Muscle layer of duodenum (tissue), 2 donors: ENCODE data around the gene MTSS2.

Experiments used
- H3K27ac ChIP-seq: one replicate; pipeline ENCODE4 v1.7.0; 2013; ENCODE audit warnings: mild to moderate bottlenecking, low read length
- H3K27me3 ChIP-seq: one replicate; pipeline ENCODE4 v1.7.0; 2013; ENCODE audit warnings: low read depth, mild to moderate bottlenecking, control low read depth, low read length
- H3K36me3 ChIP-seq, 2 donors: one replicate each; pipeline ENCODE4 v1.7.0; 2013; ENCODE audit warnings: low read length in 2 of 2, control low read depth in 1 of 2, mild to moderate bottlenecking in 1 of 2; ENCODE audit not compliant: insufficient read depth in 2 of 2, control insufficient read depth in 1 of 2
- H3K4me1 ChIP-seq, 2 donors: one replicate each; pipeline ENCODE4 v1.7.0; 2013; ENCODE audit warnings: low read length in 2 of 2, mild to moderate bottlenecking in 2 of 2, control low read depth in 1 of 2, moderate library complexity in 1 of 2; ENCODE audit not compliant: insufficient read depth in 2 of 2, control insufficient read depth in 1 of 2
- H3K4me3 ChIP-seq, 2 donors: one replicate each; pipeline ENCODE4 v1.7.0; 2013; ENCODE audit warnings: low read length in 2 of 2, low read depth in 1 of 2, mild to moderate bottlenecking in 1 of 2
- H3K9me3 ChIP-seq, 2 donors: one replicate each; pipeline ENCODE4 v1.7.0; 2013; ENCODE audit warnings: low read length in 2 of 2, control low read depth in 1 of 2, mild to moderate bottlenecking in 1 of 2; ENCODE audit not compliant: control insufficient read depth in 1 of 2
- donor health status: healthy.

MTSS2 gene

DNA sequence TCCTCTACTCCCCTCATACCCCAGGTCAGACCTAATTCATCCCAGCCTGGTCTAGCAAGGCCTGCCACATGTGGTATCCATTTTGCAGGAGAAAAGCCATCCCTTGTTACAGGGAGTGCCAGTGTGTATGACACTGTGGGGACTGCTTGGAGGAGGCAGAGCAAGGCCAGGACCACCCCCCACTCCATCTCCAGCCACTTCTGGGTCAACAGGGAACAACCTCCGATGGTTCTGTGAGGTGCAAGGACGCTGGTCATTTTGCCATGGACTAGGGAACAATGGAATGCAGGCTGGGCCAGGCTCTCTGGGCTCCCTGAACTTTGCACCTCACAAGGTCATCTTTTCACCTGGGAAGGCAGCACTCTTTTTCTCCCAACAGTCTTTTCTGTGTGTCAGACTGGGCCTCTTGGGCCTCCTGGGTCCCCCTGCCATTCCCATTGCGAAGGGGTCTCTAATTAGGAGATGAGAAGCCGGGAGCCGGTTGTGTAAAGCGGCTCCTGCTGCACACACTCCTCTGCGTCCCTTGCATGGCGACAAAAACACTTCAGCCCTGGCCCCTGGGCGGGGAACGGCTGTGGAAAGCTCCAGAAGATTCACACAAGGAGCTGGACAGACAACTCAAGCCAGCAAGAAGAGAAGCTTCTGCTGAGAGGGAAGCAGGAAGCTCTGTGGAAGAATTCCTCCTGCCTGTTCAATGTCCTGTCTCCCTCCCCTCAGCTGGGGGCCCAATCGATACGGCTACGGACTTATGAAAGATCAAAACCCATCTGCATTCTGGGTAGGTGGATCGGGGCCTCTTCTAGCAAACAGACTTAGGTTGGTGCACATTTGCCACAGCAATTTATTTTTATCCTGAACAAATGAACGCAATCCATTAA lies 38.5 kb upstream of the MTSS2 start:
- peaks cover 0 to 8% of the 10 kb centered on the region in 2 donors for H3K36me3 ChIP-seq
- no peak overlapping the region for H3K27ac ChIP-seq
- no peak overlapping the region for H3K4me3 ChIP-seq
- peaks cover 8 to 28% of the 10 kb centered on the region in 2 donors for H3K4me1 ChIP-seq
- H3K9me3 ChIP-seq = peaks cover 0 to 3% of the 10 kb centered on the region in 2 donors
- H3K27me3 ChIP-seq = no peaks in the 10 kb centered on the region

- H3K4me1 ChIP-seq = peaks cover 8 to 28% of the 10 kb centered on the region in 2 donors
- no peaks in the 10 kb centered on the region for H3K27me3 ChIP-seq
- H3K9me3 ChIP-seq = peaks cover 0 to 4% of the 10 kb centered on the region in 2 donors
- no peak overlapping the region for H3K27ac ChIP-seq
- H3K4me3 ChIP-seq = no peak overlapping the region
- H3K36me3 ChIP-seq = peaks cover 0 to 8% of the 10 kb centered on the region in 2 donors
Measured at GRCh38 chr16:70723740-70724145, 37.9 kb upstream of the MTSS2 start.

GRCh38 chr16:70721202-70721963 lies 35.5 kb upstream of the MTSS2 start:
- peaks cover 3 to 20% of the 10 kb centered on the region in 2 donors for H3K4me1 ChIP-seq
- peaks cover 0 to 4% of the 10 kb centered on the region in 2 donors for H3K9me3 ChIP-seq
- no peaks in the 10 kb centered on the region for H3K36me3 ChIP-seq
- no peak overlapping the region for H3K27ac ChIP-seq
- no peak overlapping the region for H3K4me3 ChIP-seq
- no peaks in the 10 kb centered on the region for H3K27me3 ChIP-seq

- Histone ChIP-seq H3K4me1 (peaks cover 0 to 20% of the 10 kb centered on the region in 2 donors), H3K36me3 (no peaks in the 10 kb centered on the region), H3K27ac (no peak overlapping the region)
Measured at GRCh38 chr16:70720425-70721201, 34.8 kb upstream of the MTSS2 start.

GRCh38 chr16:70717065-70717464 lies 31.2 kb upstream of the MTSS2 start:
- H3K4me3 ChIP-seq = no peak overlapping the region
- peaks cover 5 to 19% of the 10 kb centered on the region in 2 donors for H3K4me1 ChIP-seq
- no peaks in the 10 kb centered on the region for H3K36me3 ChIP-seq
- H3K9me3 ChIP-seq = peaks cover 0 to 4% of the 10 kb centered on the region in 2 donors
- H3K27ac ChIP-seq = no peak overlapping the region
- no peaks in the 10 kb centered on the region for H3K27me3 ChIP-seq

More at GRCh38 chr16:70720425-70721201, 34.8 kb upstream of the MTSS2 start:
- H3K9me3 ChIP-seq = peaks cover 0 to 4% of the 10 kb centered on the region in 2 donors
- no peaks in the 10 kb centered on the region for H3K27me3 ChIP-seq
- no peak overlapping the region for H3K4me3 ChIP-seq

DNA sequence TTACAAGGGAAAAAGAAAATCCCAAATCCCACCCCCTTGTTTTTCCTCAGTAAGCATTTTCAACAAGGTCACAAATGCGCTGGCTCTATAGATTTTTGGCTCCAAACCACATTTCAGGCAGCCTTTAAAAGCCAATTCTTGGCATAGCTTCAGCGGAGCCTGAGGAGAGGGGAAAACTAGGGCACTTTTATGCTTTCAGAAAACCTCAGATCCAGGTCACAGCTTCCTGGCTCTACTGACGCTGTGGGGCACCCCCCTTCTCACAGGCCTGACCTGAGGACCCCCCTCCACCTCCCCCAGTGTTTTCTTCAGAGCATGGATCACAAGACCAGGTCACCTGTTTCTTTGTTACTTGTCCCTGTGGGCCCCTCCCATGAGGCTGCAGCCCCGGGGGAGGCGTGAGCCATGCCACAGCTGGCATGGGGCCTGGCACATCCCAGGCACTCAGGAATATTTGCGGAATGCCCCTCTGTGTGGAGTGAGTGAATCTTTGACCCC lies 30.1 kb upstream of the MTSS2 start:
- no peaks in the 10 kb centered on the region for H3K36me3 ChIP-seq
- H3K4me3 ChIP-seq = peak overlapping the region in 1 of 2 donors; percentile 20
- peaks cover 0 to 4% of the 10 kb centered on the region in 2 donors for H3K9me3 ChIP-seq
- no peaks in the 10 kb centered on the region for H3K27me3 ChIP-seq
- peak overlapping the region; percentile 80 for H3K27ac ChIP-seq
- H3K4me1 ChIP-seq = peaks cover 5 to 19% of the 10 kb centered on the region in 2 donors

- Histone ChIP-seq H3K27me3 (no peaks in the 10 kb centered on the region), H3K27ac (peak overlapping the region; percentile 89), H3K4me1 (peaks cover 5 to 19% of the 10 kb centered on the region in 2 donors), H3K36me3 (no peaks in the 10 kb centered on the region), H3K9me3 (peaks cover 0 to 4% of the 10 kb centered on the region in 2 donors), H3K4me3 (peak overlapping the region in 1 of 2 donors; percentile 20)
Measured at GRCh38 chr16:70715055-70715858, 29.4 kb upstream of the MTSS2 start.

- Histone ChIP-seq H3K36me3 (no peaks in the 10 kb centered on the region), H3K4me1 (peaks cover 5 to 24% of the 10 kb centered on the region in 2 donors), H3K27me3 (no peaks in the 10 kb centered on the region), H3K9me3 (peaks cover 0 to 3% of the 10 kb centered on the region in 2 donors), H3K4me3 (peak overlapping the region in 1 of 2 donors; percentile 11), H3K27ac (peak overlapping the region; percentile 89)
Measured at GRCh38 chr16:70714581-70715054, 28.8 kb upstream of the MTSS2 start.

GRCh38 chr16:70713824-70714223 lies 28.0 kb upstream of the MTSS2 start:
- Histone ChIP-seq H3K36me3 (no peaks in the 10 kb centered on the region), H3K9me3 (no peaks in the 10 kb centered on the region), H3K27me3 (no peaks in the 10 kb centered on the region), H3K4me1 (peaks cover 5 to 30% of the 10 kb centered on the region in 2 donors), H3K27ac (peak overlapping the region; percentile 89), H3K4me3 (no peak overlapping the region)

GRCh38 chr16:70713342-70713741 lies 27.5 kb upstream of the MTSS2 start:
- Histone ChIP-seq H3K9me3 (no peaks in the 10 kb centered on the region), H3K36me3 (no peaks in the 10 kb centered on the region), H3K27me3 (no peaks in the 10 kb centered on the region), H3K4me1 (peaks cover 5 to 32% of the 10 kb centered on the region in 2 donors), H3K4me3 (no peak overlapping the region), H3K27ac (peak overlapping the region; percentile 8)
